ENCODE data around the gene DDX5.

- peak in 2 of 3 experiments; percentile 19 to 38 for TF ChIP-seq CTCF (IDR thresholded peaks at IDR 0.05)
- no peak for TF ChIP-seq POLR2A (IDR thresholded peaks at IDR 0.05)
These were observed 14.8 kb downstream of the DDX5 start for GRCh38 chr17:64491034-64491860.
